K562 (cell line): ENCODE results near the gene SEC14L5. TPM values are rescaled to one million over a fixed set of nuclear protein-coding genes. Genes with fewer than 3 reads are reported as not detected.

ENCODE experiments used
- ATAC-seq: fragments of 200-7000 bp; cut with Tn5 transposase; 3 replicates; pipeline ENCODE4 v1.9.1; 2020; ENCODE audit warnings: moderate library complexity
- BruUV-seq: library from RNA; stranded (reverse); fragments of 400-500 nt; replicated peaks from 2 replicates; lab custom pipeline; 2021; lab: Mats Ljungman, UMichigan
- CTCF ChIA-PET: fragments of 300-600 bp; formaldehyde crosslinking; extraction: SDS; loops from one replicate; lab custom pipeline; 2021; ENCODE audit warnings: low intra/inter-chr PET ratio; lab: Yijun Ruan, JAX
- POLR2A ChIA-PET: fragments of 300-600, 350-650 bp; sonication (Branson Sonifier 250); formaldehyde crosslinking; extraction: SDS; loops from one replicate; lab custom pipeline; 2021; ENCODE audit warnings: antibody characterized with exemption, inconsistent platforms; lab: Yijun Ruan, JAX
- DNase-seq, 4 experiments: peaks; one replicate each; pipeline versions ENCODE4 v3.0.0 to v3.0.0-alpha.2; 2011 to 2018; ENCODE audit warnings: low spot score in 3 of 4, mixed read lengths in 3 of 4; ENCODE audit errors: extremely low read depth in 1 of 4
- FAIRE-seq: peaks from 2 replicates; lab custom pipeline; 2011; peaks lifted over from hg19 to GRCh38; lab: Jason Lieb, UNC
- H2AFZ ChIP-seq: 2 replicates; pipeline ENCODE4 v1.6.0; 2011; ENCODE audit warnings: low read depth, low read length, control low read depth, inconsistent platforms
- H3K27ac ChIP-seq: fragments of 200-600 bp; 3 replicates; pipeline ENCODE4 v1.8.0; 2011; ENCODE audit warnings: low read depth, mild to moderate bottlenecking, control low read depth, inconsistent platforms, low read length, moderate library complexity, mixed read lengths; ENCODE audit errors: extremely low read depth
- H3K27me3 ChIP-seq, 2 experiments: fragments of 300-600 bp in 1 of 2; 2 replicates in 1 of 2; 3 replicates in 1 of 2; pipeline versions ENCODE4 v1.6.0 to v1.8.0; 2011; ENCODE audit warnings: inconsistent platforms in 2 of 2, low read length in 2 of 2, mild to moderate bottlenecking in 1 of 2, mixed read lengths in 1 of 2, moderate library complexity in 1 of 2; ENCODE audit not compliant: control insufficient read depth in 2 of 2, insufficient read depth in 2 of 2
- H3K36me3 ChIP-seq: fragments of 300-600 bp; 3 replicates; pipeline ENCODE4 v1.8.0; 2011; ENCODE audit warnings: mild to moderate bottlenecking, low read length, inconsistent platforms; ENCODE audit not compliant: control insufficient read depth, insufficient read depth
- H3K4me1 ChIP-seq, 2 experiments: fragments of 200-600 bp in 1 of 2; replicated peaks in 1 of 2; 2 replicates in 1 of 2; 3 replicates in 1 of 2; pipeline versions ENCODE4 v1.5.1 to v1.8.0; 2011; ENCODE audit warnings: inconsistent platforms in 2 of 2, low read length in 2 of 2, mild to moderate bottlenecking in 1 of 2, mixed read lengths in 1 of 2, moderate library complexity in 1 of 2; ENCODE audit not compliant: control insufficient read depth in 2 of 2, insufficient read depth in 2 of 2
- H3K4me2 ChIP-seq: 2 replicates; pipeline ENCODE4 v1.6.1; 2011; ENCODE audit warnings: low read length, control low read depth, inconsistent platforms, mixed read lengths; ENCODE audit not compliant: insufficient read depth
- H3K4me3 ChIP-seq: fragments of 200-600 bp; sonication (generic), shearing (Covaris generic); 2 replicates; pipeline ENCODE4 v1.5.1; 2016; ENCODE audit warnings: control low read depth, inconsistent platforms
- H3K79me2 ChIP-seq: fragments of 200-600 bp; 3 replicates; pipeline ENCODE4 v1.8.0; 2011; ENCODE audit warnings: low read length, inconsistent platforms; ENCODE audit not compliant: control insufficient read depth, insufficient read depth
- H3K9ac ChIP-seq, 2 experiments: 2 replicates each; pipeline versions ENCODE4 v1.6.0 to v1.6.1; 2011; ENCODE audit warnings: low read depth in 2 of 2, low read length in 2 of 2, control low read depth in 1 of 2, inconsistent platforms in 1 of 2, mild to moderate bottlenecking in 1 of 2, mixed read lengths in 1 of 2; ENCODE audit not compliant: insufficient read depth in 1 of 2
- H3K9me1 ChIP-seq: one replicate; pipeline ENCODE4 v1.6.0; 2011; ENCODE audit warnings: inconsistent platforms, mild to moderate bottlenecking, low read length, moderate library complexity; ENCODE audit not compliant: control insufficient read depth, insufficient read depth
- H3K9me3 ChIP-seq: replicated peaks from 2 replicates; pipeline ENCODE4 v1.5.1; 2011; ENCODE audit warnings: low read depth, low read length, inconsistent platforms; ENCODE audit not compliant: control insufficient read depth, insufficient read depth
- H4K20me1 ChIP-seq: replicated peaks from 2 replicates; pipeline ENCODE4 v1.6.1; 2011; ENCODE audit warnings: low read length, inconsistent platforms, mixed read lengths; ENCODE audit not compliant: control insufficient read depth, insufficient read depth
- ARNT ChIP-seq, 2 experiments: fragments of 450-650 bp; IDR thresholded peaks; 2 replicates each; pipeline ENCODE4 v1.6.1; 2016; ENCODE audit warnings: mild to moderate bottlenecking in 1 of 2
- ASH1L ChIP-seq: fragments of 450-650 bp; IDR thresholded peaks from 2 replicates; pipeline ENCODE4 v1.6.1; 2018; ENCODE audit warnings: borderline replicate concordance, mild to moderate bottlenecking, low read depth; ENCODE audit not compliant: partially characterized antibody
- CBX5 ChIP-seq: IDR thresholded peaks from 2 replicates; pipeline ENCODE4 v1.6.1; 2014; ENCODE audit warnings: low read depth, borderline replicate concordance
- CREM ChIP-seq: IDR thresholded peaks from 2 replicates; pipeline ENCODE4 v1.6.1; 2014; ENCODE audit warnings: antibody characterized with exemption, low read depth
- DNMT1 ChIP-seq: fragments of 450-650 bp; IDR thresholded peaks from 2 replicates; pipeline ENCODE4 v1.6.1; 2016; ENCODE audit warnings: antibody characterized with exemption, mild to moderate bottlenecking
- EP400 ChIP-seq: fragments of 450-650 bp; IDR thresholded peaks from 2 replicates; pipeline ENCODE4 v1.6.1; 2017; ENCODE audit warnings: antibody characterized with exemption, mild to moderate bottlenecking, moderate library complexity
- GATA2 ChIP-seq: sonication (generic); formaldehyde crosslinking; IDR thresholded peaks from 2 replicates; pipeline ENCODE4 v1.4.0; 2020; ENCODE audit warnings: mild to moderate bottlenecking, missing genetic modification reagents
- KDM1A ChIP-seq, 2 experiments: fragments of 450-650 bp; IDR thresholded peaks; 2 replicates each; pipeline ENCODE4 v1.6.1; 2016; ENCODE audit warnings: mild to moderate bottlenecking in 2 of 2
- NFE2L1 ChIP-seq: fragments of 450-650 bp; IDR thresholded peaks from 2 replicates; pipeline ENCODE4 v1.6.1; 2016; ENCODE audit warnings: missing genetic modification characterization, low read depth, mild to moderate bottlenecking, missing compliant biosample characterization, moderate library complexity, borderline replicate concordance
- NUFIP1 ChIP-seq: fragments of 450-650 bp; IDR thresholded peaks from 2 replicates; pipeline ENCODE4 v1.6.1; 2018; ENCODE audit not compliant: partially characterized antibody
- POU5F1 ChIP-seq: fragments of 150-350 bp; IDR thresholded peaks from 2 replicates; pipeline ENCODE4 v1.6.1; 2014; ENCODE audit warnings: borderline replicate concordance, low read length, low read depth, mild to moderate bottlenecking; ENCODE audit not compliant: partially characterized antibody
- YBX1 ChIP-seq: fragments of 450-650 bp; IDR thresholded peaks from 2 replicates; pipeline ENCODE4 v1.7.1; 2016; ENCODE audit warnings: mild to moderate bottlenecking
- ZC3H11A ChIP-seq: IDR thresholded peaks from 2 replicates; pipeline ENCODE4 v1.6.1; 2012; ENCODE audit warnings: low read depth, low read length, improper control_type of control experiment
- ZNF121 ChIP-seq: sonication (generic); formaldehyde crosslinking; conservative IDR thresholded peaks from 2 replicates; pipeline ENCODE4 v1.8.0; 2022; ENCODE audit warnings: missing genetic modification reagents
- WGBS: fragments of 100-300 bp; shearing (Covaris generic); methylation state at CpG from one replicate; pipeline ENCODE4 v1.1.6; 2016; ENCODE audit warnings: low coverage, mixed read lengths; ENCODE audit not compliant: insufficient coverage; ENCODE audit errors: missing lambda C conversion rate; 5-methylcytosine and 5-hydroxymethylcytosine counted together
- in situ Hi-C: fragments of 300-500 bp; cut with MboI; formaldehyde crosslinking; loops from 4 replicates; pipeline ENCODE4 v1.15.0; 2018; ENCODE audit warnings: inconsistent platforms, mixed read lengths
- intact Hi-C: fragments of 100-400 bp; cut with micrococcal nuclease; formaldehyde crosslinking; loops from 2 replicates; pipeline ENCODE4 v1.14.2; 2022
- polyA plus RNA-seq, 8 experiments: library from polyadenylated mRNA; depleted of rRNA in 4 of 8; stranded (reverse) in 5 of 8; unstranded in 3 of 8; fragments of >200 nt; fragmentation: Nextera tagmentation in 2 of 8; fragmentation: Illumina TruSeq in 1 of 8; extraction: Ambion mirVana in 2 of 8; extraction: Trizol in 1 of 8; gene quantifications; 2 replicates each; pipeline versions ENCODE4 v1.2.1 to v1.2.3, GENCODE V29; 2011 to 2014; ENCODE audit warnings: inconsistent platforms in 1 of 8, missing spikeins in 1 of 8
- total RNA-seq, 7 experiments: library from RNA; depleted of rRNA in 6 of 7; stranded (reverse); fragments of >200 nt in 6 of 7; fragmentation: Illumina TruSeq in 2 of 7; extraction: Trizol in 2 of 7; gene quantifications; 2 replicates each; pipeline versions ENCODE4 v1.2.1 to v1.2.3, GENCODE V29; 2011 to 2021; ENCODE audit warnings: low replicate concordance in 1 of 7

SEC14L5 gene
- total and polyA plus RNA-seq, 9 of the 15 experiments (the other 6 are each of a cell fraction or from before 2014, with no cell fraction given): 0.11 TPM; not detected in 8

DNA sequence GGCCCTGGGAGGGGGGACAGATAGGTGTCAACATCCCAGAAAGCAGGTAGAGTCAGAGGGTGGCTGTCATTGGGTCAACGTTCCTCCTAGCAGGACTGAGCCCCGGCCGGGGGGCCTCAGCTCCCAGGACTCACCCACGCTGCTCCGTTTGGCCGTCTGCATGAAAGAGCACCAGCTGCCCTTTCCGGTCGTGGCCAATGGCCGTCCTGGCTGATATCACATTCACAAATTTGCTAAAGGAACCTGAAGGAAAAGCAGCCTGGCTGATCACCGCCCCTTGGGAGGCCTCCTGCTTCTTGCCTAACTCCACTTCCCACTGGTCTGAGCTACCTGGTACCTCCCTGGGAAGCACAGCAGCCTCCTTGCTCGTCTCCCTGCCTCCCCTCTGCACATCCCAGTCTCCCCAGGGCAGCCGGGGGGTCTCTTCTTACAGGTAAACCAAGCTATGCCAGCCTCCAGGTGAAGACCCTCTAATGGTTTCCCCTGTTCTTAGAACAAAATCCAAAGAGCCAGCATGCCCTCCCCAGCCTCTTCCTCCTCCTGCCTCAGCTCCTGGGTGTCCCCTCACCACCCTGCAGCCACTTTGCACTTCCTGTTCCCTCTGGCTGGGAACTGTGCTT is 72.2 kb downstream of the SEC14L5 start:
- intact Hi-C loops: no loop called here
- H4K20me1 ChIP-seq: no peaks in the 10 kb centered on the region
- no peaks in the 10 kb centered on the region for H3K27me3 ChIP-seq
- no TSS peak for BruUV-seq
- H3K36me3 ChIP-seq: no peaks in the 10 kb centered on the region
- no peaks in the 10 kb centered on the region for H3K9me1 ChIP-seq
- no peak overlapping the region for H3K27ac ChIP-seq
- no peak for ATAC-seq
- H3K9me3 ChIP-seq: no peaks in the 10 kb centered on the region
- TF ChIP-seq POU5F1 (no peak), ARNT (IDR thresholded peaks at IDR 0.05) (no peak), CREM (no peak), ZNF121 (no peak)
- TF ChIP-seq, all 486 proteins: peak for 0
- H3K4me1 ChIP-seq: peaks cover 15 to 21% of the 10 kb centered on the region in 2 experiments; a peak in 4 of 5 replicates
- H3K9ac ChIP-seq: no peak overlapping the region
- ChIA-PET CTCF (no interaction called here), POLR2A (interaction anchor here (0.6 to 0.7 kb wide), 2 partner anchors 61 to 160 kb away, joined by 3 read pairs; no protein-coding TSS in a partner anchor)
- 60% methylated on average over 9 of the region's 12 CpGs for WGBS
- FAIRE-seq (no peak), DNase-seq (no peak)
- no peak overlapping the region for H3K4me2 ChIP-seq
- in situ Hi-C loops: no loop called here
- H3K79me2 ChIP-seq: no peaks in the 10 kb centered on the region
- H2AFZ ChIP-seq: no peak overlapping the region
- no peak overlapping the region for H3K4me3 ChIP-seq

DNA sequence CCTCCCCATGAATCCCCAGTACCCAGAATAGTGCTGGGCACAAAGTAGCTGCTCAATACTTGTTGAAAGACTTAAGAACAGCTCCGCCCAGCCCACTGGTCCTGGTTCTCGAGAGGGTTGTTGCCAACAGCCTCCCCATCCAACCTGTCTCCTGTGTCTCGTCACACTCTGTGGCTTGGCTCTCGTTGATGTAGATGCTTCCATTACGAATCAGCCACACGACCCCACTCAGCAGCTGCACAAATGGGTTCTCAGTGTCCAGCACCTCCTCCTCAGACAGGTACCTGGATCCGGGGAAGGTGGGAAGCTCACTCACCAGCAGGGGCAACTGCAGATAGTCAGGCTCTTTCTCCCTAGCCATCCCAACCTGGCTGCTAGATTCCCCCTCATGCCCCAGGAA is 73.5 kb downstream of the SEC14L5 start:
- intact Hi-C loops: no loop called here
- ATAC-seq: no peak
- CTCF ChIA-PET: no interaction called here
- TF ChIP-seq KDM1A (IDR thresholded peaks at IDR 0.05) (no peak), NFE2L1 (tag) (no peak), EP400 (no peak), GATA2 (CRISPR knock-in tag) (no peak), YBX1 (no peak), ASH1L (no peak), DNMT1 (no peak), CBX5 (no peak), NUFIP1 (no peak), ZC3H11A (no peak)

More for the DNA sequence above, 73.5 kb downstream of the SEC14L5 start:
- H3K27me3 ChIP-seq: no peaks in the 10 kb centered on the region
- no peaks in the 10 kb centered on the region for H3K9me1 ChIP-seq
- H2AFZ ChIP-seq: no peak overlapping the region
- no peak overlapping the region for H3K4me3 ChIP-seq
- no peak for DNase-seq
- no peaks in the 10 kb centered on the region for H4K20me1 ChIP-seq
- POLR2A ChIA-PET: interaction anchor here (0.8 to 0.9 kb wide), 3 partner anchors 57 to 218 kb away, joined by 3 to 4 read pairs (median 3); no protein-coding TSS in a partner anchor
- WGBS: 61% methylated on average over 7 of the region's 7 CpGs
- FAIRE-seq: no peak
- no peak overlapping the region for H3K27ac ChIP-seq
- no peaks in the 10 kb centered on the region for H3K79me2 ChIP-seq
- no peak overlapping the region for H3K4me2 ChIP-seq
- no TSS peak for BruUV-seq
- peaks cover 21 to 23% of the 10 kb centered on the region in 2 experiments; a peak in 4 of 5 replicates for H3K4me1 ChIP-seq
- no peaks in the 10 kb centered on the region for H3K36me3 ChIP-seq
- in situ Hi-C loops: no loop called here
- no peaks in the 10 kb centered on the region for H3K9me3 ChIP-seq
- no peak overlapping the region for H3K9ac ChIP-seq
